ENCODE data around the gene THSD4.

Gene THSD4

GRCh38 chr15:71686221-71687050 is 571.2 kb downstream of the THSD4 start:
- DNase-seq (ENCODE audit: low read depth in 2 of 2): no peak

DNA sequence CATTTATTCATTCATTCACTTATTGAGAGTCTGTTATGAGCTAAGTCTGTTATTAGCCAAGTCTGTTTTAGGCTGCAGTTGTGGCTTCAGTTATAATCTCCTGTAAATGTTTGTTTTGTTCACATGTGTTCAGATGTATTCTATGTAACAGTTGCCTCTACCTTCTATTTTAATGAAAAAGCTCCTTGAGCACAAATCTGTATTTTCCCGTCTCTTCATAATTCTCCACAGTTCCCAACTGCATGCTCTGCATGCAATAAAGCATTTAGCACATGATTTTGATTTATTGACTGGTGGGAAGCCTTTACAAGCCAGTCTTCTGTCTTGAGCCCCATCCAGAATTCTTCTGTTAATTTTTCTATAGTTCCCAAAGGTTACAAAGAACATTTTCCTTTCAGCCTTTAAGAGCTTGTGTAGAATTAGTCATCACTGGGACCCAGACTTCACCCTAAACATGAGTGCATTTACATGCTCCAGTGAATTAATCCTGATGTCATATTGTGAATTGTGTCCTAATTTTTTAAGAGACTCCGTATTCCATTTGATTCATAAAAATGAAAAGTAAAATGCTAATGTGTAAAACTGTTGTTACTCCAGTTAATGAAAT is 572.7 kb downstream of the THSD4 start:
- DNase-seq (ENCODE audit: low read depth in 2 of 2): peak; percentile 51 to 62

GRCh38 chr15:71688509-71689094 is 573.3 kb downstream of the THSD4 start:
- DNase-seq (ENCODE audit: low read depth in 2 of 2): no peak

DNA sequence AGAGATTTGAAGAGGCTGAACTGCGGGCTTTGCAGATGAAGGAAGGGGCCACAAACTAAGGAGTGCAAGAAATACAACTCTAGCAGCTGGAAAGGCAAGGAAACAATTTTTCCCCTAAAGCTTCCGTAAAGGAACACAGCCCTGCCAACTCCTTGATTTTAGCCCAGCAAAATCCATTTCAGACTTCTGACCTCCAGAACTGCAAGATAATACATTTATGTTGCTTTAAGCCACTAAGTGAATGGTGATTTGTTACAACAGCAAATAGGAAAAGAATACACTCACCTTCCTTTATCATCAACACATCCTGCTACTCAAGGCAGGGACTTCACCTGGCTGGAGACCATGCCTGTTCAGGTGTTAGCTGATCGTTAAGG is 575.8 kb downstream of the THSD4 start:
- no peak for DNase-seq (ENCODE audit: low read depth in 2 of 2)

DNA sequence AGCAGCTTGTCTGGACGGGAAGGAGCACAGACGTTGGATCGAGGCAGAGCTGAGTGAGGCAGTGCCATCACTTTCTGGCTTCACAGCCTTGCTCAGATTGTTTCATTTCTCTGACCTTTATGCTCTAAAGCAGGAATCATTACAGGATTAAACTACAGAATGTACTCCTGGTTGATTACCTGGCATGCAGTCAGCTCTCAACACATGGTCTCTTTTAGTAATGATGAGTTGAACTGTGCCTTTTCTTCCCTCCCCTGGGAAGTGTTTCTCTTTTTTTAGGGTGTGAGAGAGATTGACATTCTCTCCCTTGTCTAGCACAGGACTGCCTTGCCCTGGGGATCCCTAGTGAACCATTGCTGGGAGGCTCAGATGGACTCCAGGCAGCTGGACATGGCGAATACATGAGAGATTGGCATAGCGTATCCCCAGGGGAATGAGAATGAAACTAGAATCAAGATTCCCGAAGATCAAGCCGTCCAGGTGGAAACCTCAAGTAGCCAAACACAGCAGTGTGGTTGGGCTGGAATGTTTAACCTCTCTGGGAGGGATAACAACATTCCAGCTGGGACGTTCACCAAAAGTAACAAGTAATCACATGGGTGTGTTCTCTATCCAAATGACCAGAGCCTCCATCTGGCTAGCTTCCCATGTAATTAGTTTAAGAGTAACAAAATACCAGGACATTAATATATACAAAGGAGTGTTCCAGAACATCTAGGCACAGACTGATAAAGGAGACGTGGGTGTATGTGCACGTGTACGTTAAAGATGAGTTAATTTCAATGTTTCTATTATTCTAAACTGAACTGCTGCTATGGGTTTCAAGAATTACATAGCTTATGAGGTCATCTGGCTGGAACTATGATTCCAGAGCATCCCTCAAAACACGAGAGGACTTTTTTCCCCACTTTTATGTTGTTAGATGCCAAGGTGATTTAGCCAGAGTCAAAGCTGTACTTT is 576.5 kb downstream of the THSD4 start:
- DNase-seq (ENCODE audit: low read depth in 2 of 2): peak; percentile 64 to 71

DNA sequence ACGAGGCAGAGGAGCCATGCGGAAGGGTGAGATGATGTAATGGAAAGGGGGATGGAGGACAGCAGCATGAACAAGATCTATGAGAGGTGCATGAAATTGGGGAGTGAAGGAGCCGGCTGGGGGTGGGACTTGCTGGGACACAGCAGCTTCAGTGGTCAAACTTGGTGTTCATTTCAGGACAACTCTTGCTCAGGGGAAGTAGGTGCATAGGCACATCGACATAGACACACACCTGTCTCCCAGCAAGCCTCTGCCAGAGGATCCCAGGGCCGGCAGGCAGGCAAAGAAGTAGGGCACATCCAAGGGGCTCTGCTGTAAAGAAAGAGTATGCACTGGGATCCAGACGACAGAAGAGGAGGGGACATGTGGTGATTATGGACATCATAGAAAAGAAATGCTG is 582.0 kb downstream of the THSD4 start:
- no peak for DNase-seq (ENCODE audit: low read depth in 2 of 2)

DNA sequence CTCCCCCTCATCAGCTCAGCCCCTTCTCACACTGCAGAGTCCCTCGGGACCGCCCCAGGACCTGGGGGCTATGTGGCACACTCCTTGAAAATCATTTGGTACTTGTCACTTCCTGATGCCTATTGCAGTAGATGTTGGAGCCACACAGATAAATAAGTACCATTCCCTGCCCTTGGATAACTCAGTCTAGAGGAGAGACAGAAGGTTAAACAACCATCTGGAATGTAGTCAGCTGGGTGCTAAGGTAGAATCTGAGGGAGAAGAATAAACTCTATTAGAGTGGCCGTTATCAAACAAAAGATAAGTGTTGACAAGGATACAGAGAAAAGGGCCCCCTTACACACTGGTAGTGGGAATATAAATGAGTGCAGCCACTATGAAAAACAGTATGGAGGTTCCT is 582.8 kb downstream of the THSD4 start:
- no peak for DNase-seq (ENCODE audit: low read depth in 2 of 2)

- DNase-seq (ENCODE audit: low read depth in 2 of 2): no peak
Observed at GRCh38 chr15:71698742-71699141, 583.5 kb downstream of the THSD4 start.

- no peak for DNase-seq (ENCODE audit: low read depth in 2 of 2)
Observed at GRCh38 chr15:71699977-71700376, 584.7 kb downstream of the THSD4 start.

DNA sequence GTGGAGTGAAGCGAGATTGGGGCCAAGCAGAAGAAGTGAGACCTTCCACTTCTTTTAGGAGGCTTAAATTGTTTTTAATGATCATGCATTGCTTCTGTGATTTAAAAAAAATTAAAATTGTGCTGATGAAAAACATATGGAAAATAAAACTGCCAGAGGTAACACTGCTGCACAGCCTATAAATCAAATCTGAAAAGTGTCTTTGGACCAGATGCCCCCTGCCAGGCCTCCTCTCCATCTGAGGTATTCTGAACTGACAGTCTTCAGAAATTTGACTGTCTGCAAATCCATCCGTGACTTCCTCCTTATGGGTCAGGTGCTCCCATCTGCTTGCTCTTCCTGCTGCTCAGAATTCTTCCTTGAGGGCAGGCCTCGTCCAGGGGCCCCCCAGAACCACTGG is 586.5 kb downstream of the THSD4 start:
- no peak for DNase-seq (ENCODE audit: low read depth in 2 of 2)

GRCh38 chr15:71702496-71702895 is 587.2 kb downstream of the THSD4 start:
- no peak for DNase-seq (ENCODE audit: low read depth in 2 of 2)

- peak in 1 of 2 experiments; percentile 45 for DNase-seq (ENCODE audit: low read depth in 2 of 2)
Observed at GRCh38 chr15:71705151-71705550, 589.9 kb downstream of the THSD4 start.

DNA sequence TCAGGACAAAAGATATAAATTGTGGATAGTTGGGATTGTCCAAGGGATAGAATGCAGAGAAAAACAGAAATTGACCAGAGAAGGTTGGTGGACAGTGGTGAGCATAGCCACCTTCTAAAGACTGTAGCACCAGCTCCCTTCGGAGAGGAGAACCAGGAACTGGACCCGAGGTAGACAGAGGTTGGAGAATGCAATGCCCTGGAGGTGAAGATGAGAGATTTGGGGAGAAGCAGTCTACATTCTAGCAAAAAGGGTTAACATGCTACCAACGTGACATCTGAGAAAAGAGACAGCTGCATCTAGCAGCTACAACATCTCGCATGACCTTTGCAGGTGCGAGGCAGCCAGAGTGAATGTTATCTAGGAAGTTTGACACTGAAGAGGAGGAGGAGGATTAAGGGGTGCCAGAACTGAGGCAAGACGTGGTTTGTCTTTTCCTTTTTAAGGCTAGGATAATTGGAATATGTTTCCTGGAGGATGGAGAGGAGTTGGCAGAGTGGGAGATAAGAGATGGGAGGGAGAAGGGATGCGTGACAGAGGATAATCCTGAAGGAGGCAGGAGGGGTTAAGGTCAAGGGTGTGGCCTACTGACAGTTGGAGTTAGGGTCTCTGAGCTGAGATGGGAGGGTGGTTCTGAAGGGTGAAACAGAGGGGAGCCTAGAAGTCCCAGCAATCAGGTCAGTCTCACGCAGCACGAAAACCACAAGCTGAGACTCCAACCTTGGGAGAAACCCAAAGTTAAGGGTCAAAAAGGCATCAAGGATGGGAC is 591.4 kb downstream of the THSD4 start:
- DNase-seq (ENCODE audit: low read depth in 2 of 2): no peak

GRCh38 chr15:71707230-71708050 is 592.2 kb downstream of the THSD4 start:
- peak in 1 of 2 experiments; percentile 43 for DNase-seq (ENCODE audit: low read depth in 2 of 2)

GRCh38 chr15:71708051-71708429 is 592.8 kb downstream of the THSD4 start:
- DNase-seq (ENCODE audit: low read depth in 2 of 2): no peak

GRCh38 chr15:71708741-71709140 is 593.5 kb downstream of the THSD4 start:
- DNase-seq (ENCODE audit: low read depth in 2 of 2): no peak

DNA sequence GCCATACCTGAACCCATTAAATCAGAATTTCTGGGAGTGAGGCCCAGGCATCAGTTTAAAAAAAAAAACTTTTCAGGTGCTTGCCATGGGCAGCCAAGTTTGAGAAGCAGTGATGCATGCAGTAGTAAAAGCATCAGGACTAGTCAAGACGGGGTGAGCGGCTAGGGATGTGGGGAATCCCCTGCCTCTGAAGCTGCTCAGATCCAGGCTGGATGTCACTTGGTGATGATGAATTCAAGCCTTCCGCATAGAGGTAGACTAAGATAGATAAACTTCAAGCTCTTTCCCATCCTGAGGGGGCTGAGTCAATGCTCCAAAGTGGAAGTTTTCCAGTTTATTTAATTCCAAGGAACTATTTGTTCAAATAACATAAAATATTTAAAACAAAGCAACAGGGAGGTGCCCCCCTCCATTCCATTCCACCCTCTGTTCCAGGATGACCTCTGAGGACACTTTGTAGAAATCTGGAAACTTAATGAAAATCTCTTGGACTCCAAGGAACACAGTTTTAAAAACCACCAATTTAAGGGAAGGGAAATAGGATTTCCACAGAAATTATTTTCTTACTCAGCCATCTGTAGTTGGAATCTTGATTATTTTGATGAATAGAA is 594.6 kb downstream of the THSD4 start:
- no peak for DNase-seq (ENCODE audit: low read depth in 2 of 2)

- DNase-seq (ENCODE audit: low read depth in 2 of 2): no peak
Observed at GRCh38 chr15:71712182-71712581, 596.9 kb downstream of the THSD4 start.

GRCh38 chr15:71713191-71713809 is 598.0 kb downstream of the THSD4 start:
- DNase-seq (ENCODE audit: low read depth in 2 of 2): no peak
